Body of pancreas (tissue), 4 donors: Measurements from ENCODE around the gene MYO5A.

ENCODE experiments used
- POLR2A ChIP-seq, 3 donors: fragments of 450-650 bp; IDR thresholded peaks; one replicate each; pipeline ENCODE4 v1.6.1; 2016; ENCODE audit warnings: antibody characterized with exemption in 3 of 3, mild to moderate bottlenecking in 2 of 3
- TF ChIP-seq, protein P1 (sequence below), 7 experiments: fragments of 450-650 bp in 4 of 7; fragments of 200-600 bp in 3 of 7; sonication (generic) in 3 of 7; IDR thresholded peaks; one replicate each; pipeline ENCODE4 v1.5.1; 2016 to 2019; ENCODE audit warnings: antibody characterized with exemption in 7 of 7

DNA sequence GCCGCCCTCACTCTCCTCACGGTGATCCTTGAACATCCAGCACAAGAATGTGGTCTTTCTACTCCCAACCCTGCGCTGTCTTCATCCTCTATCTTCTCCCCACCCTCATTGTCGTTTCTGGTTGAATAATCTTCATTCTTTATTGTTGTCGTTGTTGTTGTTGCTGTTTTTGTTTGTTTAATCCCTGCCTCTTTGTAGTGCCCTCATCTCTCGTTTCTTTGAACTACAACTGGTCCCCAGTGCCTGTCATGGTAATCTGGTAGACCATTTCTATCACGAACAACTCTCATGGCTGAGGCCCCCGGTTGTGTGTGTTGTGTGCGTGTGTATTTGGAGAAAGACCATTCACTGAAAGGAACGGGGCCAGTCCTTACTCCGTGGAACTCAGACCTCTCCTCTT lies 1.3 kb upstream of the MYO5A start:
- TF ChIP-seq, protein P1, sequence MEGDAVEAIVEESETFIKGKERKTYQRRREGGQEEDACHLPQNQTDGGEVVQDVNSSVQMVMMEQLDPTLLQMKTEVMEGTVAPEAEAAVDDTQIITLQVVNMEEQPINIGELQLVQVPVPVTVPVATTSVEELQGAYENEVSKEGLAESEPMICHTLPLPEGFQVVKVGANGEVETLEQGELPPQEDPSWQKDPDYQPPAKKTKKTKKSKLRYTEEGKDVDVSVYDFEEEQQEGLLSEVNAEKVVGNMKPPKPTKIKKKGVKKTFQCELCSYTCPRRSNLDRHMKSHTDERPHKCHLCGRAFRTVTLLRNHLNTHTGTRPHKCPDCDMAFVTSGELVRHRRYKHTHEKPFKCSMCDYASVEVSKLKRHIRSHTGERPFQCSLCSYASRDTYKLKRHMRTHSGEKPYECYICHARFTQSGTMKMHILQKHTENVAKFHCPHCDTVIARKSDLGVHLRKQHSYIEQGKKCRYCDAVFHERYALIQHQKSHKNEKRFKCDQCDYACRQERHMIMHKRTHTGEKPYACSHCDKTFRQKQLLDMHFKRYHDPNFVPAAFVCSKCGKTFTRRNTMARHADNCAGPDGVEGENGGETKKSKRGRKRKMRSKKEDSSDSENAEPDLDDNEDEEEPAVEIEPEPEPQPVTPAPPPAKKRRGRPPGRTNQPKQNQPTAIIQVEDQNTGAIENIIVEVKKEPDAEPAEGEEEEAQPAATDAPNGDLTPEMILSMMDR (IDR thresholded peaks at IDR 0.05): no peak
- TF ChIP-seq POLR2A (IDR thresholded peaks at IDR 0.05): no peak
